Loucy (cell line): ENCODE data around the gene PRKCZ.

Experiments
- EZH2phosphoT487 ChIP-seq: fragments of 200-600 bp; IDR thresholded peaks from 2 replicates; pipeline ENCODE4 v1.6.1; 2018; ENCODE audit warnings: antibody characterized with exemption, mild to moderate bottlenecking, moderate library complexity, borderline replicate concordance
- TF ChIP-seq, protein P1 (sequence below): fragments of 200-600 bp; sonication (generic); conservative IDR thresholded peaks from 2 replicates; pipeline ENCODE4 v1.5.1; 2014; ENCODE audit warnings: mild to moderate bottlenecking, antibody characterized with exemption, low read length

DNA sequence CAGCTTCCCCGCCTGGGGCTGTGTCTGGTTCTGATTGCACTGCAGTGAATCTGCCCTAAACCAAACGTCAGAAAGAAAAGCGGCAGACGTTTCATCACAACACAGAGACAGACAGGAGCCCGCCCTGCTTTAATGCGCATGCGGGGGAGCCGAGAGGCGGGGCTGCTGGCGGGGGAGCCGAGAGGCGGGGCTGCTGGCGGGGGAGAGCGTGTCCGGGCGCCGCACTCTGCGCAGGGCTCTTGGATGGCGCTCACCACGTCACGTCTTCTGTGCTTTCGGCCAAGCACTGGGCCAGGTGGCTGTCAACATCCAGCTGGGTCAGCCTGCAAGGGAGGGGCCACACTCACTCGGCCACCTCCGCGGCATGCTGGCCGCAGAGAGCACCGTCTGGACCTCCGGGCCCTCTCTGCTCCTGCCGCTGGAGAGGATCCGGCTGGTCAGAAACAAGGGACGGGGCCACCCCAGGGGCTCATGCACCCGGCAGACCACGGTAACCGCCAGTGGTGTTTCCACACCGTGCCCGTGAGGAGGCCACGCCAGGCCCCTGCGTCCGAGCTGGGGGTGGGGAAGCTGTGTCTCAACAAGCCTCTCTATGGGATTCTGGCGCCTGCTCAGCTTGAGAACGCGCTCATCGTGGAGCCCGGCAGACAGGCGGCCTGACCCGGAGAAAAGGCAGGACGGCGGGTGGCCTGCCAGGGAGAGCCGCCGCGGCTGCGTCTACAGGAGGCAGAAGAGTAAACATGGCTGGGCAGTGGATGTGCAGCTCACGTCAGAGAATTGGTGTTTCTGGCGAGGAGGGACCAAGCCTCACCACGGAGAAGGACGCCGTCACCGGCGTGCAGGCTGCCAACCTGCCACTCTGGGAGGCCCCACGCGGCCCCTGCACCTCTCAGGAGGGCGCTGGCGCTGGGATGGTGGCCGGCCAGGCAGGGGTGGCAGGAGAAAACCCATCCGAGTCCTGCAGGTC is 139.5 kb downstream of the PRKCZ start:
- TF ChIP-seq, protein P1, sequence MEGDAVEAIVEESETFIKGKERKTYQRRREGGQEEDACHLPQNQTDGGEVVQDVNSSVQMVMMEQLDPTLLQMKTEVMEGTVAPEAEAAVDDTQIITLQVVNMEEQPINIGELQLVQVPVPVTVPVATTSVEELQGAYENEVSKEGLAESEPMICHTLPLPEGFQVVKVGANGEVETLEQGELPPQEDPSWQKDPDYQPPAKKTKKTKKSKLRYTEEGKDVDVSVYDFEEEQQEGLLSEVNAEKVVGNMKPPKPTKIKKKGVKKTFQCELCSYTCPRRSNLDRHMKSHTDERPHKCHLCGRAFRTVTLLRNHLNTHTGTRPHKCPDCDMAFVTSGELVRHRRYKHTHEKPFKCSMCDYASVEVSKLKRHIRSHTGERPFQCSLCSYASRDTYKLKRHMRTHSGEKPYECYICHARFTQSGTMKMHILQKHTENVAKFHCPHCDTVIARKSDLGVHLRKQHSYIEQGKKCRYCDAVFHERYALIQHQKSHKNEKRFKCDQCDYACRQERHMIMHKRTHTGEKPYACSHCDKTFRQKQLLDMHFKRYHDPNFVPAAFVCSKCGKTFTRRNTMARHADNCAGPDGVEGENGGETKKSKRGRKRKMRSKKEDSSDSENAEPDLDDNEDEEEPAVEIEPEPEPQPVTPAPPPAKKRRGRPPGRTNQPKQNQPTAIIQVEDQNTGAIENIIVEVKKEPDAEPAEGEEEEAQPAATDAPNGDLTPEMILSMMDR: no peak
- TF ChIP-seq EZH2phosphoT487: no peak
